GM19023 (cell line): Measurements from ENCODE around the gene TMEM108.

ENCODE experiments used
- ATAC-seq: cut with Tn5 transposase; IDR thresholded peaks from one replicate; pipeline ENCODE4 v1.9.1; 2021; ENCODE audit warnings: mild to moderate bottlenecking, moderate library complexity; ENCODE audit not compliant: unreplicated experiment

Gene TMEM108

DNA sequence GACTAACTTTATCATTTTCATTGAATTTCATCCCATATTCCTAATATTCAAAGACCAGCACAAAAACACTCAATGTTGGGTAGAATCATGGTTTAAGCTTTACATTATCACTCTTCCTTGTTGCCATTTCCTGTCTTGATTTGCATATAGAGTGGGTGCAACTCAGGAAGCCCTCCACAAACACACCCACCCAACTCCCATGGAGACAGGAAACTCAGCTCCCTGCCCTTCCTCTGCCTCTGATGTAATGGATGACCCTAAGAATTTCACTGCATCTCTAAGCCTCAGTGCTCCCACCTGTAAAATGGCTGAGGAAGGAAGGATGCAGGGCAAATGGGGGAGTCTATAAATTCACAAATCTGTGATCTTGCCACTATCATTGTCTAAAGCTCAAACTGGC, 263.5 kb downstream of the TMEM108 start:
- no peak for ATAC-seq

DNA sequence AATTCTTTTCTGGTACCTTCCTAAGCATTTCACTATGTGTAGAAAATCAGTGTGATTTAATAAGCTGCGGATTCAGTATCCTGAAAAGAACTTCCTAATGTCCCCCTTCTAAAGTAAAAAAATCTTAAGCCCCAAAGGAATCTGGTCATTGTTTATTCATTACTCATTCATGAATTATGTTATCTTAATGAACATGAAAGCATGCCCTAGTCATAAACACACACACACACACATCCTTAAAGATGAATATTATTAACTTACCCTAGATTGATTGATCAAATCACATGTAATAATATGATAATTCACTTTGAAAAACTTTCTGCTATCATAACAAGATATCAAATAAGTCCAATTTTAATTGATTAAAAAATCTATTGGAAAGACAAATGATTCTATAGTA, 265.2 kb downstream of the TMEM108 start:
- no peak for ATAC-seq

DNA sequence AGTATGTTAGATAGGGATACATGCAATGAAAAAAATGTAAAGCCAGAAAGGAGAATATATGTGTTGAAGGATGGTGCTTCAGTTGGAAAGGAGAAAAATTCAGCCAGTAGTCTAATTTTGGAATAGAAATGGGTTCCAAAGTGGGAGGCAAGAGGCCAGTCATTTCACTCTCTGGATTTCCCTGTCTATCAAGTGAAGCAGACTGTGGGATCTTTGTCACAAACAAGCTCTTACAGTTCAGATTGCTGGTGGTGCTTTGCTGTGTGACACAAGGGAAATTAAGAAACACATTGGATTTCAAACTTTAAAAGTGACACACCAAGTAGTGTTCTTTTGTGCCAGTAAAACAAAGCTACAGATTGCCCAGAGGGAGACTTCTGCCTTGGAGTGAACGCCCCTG, 279.7 kb downstream of the TMEM108 start:
- no peak for ATAC-seq

DNA sequence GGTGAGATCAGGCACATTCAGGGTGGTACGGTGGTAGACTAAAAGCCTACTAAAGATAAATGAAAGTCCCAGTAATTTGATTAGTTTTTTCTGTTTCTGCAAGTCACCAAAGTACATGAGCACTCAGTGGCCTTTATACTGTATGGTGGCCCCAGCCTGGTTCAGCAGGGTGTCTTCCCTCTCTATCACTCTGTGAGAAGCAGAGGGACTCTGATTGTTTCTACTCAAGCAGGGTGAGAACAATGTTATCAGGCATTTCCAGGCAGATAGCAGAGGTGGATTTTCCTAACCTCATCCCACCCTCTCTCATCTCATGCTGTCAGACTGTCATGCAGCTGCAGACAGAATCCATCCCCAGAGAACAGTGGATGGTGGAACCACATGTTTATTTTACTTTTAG, 290.2 kb downstream of the TMEM108 start:
- no peak for ATAC-seq

DNA sequence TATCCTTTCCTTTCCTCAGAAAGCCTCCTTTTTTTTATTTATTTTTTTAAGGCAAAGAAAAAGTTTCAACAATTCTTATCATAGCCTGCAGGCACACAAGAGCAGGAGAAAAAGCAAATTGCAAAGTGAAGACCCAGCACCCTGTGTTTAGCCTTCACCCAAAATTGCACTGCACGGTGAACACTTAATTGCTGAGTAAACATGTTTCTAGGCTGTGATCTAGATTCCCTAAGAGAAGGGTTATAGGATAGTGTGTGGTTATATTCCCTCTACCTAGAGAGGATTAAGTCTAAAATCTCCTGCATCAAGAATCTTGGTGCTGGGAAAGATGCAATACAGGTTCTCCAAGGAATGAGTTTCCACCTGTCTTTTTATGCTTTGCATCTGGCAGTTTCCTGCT, 291.4 kb downstream of the TMEM108 start:
- no peak for ATAC-seq

DNA sequence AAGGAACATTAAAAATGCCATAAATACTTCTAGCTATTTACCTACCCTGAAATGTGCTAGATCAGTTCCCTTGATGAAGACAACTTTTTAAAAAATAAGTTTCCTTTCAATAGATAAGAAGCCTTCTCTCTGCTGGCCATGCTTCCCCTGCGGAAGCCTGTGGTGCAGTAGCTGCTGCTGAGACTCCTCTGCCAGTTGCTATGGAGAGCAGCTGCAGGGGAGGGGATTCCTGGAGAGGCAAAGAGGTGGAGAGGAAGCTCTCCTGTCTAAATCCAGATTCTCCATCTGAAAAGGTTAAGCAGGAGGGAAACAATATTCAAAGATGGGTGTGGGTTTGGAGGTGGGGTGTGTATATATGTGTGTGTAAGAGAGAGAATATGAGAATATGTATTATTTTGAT, 291.9 kb downstream of the TMEM108 start:
- ATAC-seq, result no peak

DNA sequence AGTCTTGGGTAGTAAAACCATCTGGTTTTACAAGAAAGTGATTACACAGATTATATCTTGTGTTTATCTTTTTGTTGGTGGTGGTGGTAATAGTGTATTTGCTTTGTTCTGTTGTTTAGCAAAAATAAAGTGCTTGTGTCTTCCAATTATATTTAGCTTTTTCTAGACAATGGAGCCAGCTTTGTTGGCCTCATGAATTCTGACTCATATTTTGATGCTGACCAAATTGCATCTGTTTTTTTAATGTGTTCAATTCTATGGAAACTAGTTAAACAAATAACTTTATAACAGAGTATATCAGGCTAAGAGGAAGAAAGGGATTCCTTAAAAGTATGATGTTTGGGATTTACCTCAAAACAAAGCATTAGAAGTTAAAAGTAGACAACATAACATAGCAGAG, 292.3 kb downstream of the TMEM108 start:
- no peak for ATAC-seq

DNA sequence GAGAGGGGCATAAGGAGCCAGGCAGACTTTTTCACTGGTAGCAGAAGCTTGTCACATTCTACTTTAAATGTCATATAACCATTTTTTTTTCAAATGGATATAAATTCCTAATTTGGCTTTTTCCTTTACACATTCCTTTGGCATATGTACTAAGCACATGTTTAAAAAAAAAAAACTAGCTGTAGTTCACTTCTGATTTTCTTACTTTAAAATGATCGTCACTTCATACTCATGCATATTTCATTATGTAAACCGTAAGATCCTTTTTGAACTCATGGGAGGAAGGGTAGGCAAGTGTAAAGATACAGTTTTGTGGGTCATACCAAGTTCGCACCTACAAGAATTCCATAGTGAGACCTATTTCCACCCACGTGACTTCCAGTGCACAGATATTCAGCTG, 316.5 kb downstream of the TMEM108 start:
- no peak for ATAC-seq

DNA sequence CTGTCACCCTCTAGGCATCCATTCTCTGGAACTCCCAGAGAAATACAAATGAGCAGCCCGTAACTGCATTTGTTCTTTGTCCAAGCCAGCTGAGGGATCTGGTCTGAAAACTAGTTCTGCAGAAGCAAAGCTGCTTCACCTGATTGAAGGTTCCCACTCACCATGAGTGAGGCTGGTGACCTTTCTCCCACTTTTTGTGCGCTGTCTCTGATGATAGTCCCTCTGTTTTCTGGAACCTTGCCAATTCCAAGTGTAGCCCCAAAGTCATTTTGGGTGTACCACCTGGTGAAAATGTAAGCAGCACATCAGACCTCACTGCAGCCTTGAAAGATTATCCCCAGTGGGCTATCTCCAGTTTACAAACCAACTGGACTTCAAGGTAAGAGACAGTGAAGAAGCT, 322.3 kb downstream of the TMEM108 start:
- ATAC-seq, result no peak

DNA sequence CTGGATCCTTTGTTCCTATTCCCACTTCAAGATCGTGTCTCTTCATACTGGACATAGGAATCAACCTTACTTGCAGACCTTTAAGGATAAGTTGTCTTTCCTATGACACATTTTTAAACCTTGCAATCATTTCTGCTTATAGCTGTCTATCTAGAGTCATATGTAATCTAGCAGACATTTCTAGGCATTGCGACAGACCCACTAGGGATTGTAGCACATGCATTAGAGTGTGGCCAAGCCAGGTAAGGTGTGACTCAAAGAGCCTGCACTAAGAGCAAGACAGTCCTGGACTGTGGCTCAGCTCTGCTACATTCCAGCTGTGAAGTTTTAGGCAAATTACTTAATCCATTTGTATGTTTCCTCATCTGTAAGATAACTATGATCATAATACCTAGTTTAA, 322.8 kb downstream of the TMEM108 start:
- no peak for ATAC-seq

DNA sequence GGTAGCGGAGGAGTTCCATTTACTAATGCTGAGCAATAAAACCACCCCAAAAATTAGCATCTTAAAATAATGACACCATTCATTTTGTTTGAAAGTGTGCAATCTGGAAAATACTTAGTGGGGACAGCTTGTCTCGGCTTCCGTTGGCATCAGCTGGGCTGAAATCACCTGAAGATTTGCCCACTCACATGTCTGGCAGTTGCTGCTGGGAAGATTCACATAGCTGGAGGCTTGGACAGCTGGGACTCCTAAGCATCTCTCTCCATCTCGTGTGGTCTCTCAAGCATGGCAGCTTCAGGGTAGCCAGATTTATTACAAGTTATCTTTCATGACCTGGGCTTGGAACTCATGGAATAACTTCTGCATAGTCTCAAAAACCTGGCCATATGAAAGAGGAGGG, 323.2 kb downstream of the TMEM108 start:
- ATAC-seq, result no peak

DNA sequence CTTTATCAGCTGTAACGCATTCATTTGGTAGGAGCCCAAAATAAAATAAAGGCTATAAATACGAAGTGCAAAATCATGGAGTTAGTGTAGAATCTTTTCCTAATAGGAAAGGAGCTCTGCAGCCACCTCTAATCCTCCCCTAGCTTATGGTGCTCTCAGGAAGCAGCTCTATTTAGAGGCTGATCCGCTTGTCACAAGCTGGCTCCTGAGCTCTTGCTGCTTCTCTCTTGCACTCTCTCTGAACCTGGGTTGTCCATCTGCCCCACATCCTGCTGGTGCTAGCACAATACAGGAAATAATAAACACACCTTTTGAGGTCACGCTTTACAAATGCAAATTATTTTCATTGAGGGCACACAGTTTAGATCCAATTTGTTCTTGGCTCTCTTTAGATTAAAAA, 324.3 kb downstream of the TMEM108 start:
- no peak for ATAC-seq

DNA sequence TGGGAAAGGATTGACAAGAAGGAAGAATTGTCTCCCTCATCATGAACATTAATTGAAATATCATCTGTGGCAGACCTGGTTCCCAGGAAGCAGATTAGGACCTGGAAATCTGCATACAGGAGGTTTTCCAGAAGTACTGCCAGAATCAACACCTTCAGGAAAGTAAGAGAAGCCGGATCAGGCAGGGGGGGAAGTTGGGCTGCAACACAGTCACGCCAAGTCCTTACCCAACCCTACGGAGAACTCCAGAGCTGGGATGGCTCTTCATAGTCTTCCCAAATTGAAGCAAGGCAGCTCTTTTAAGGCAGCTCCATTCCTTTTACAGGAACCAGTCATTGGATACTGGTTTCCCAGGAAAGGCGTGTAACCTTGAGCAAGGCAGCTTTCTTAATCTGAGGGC, 326.5 kb downstream of the TMEM108 start:
- no peak for ATAC-seq

DNA sequence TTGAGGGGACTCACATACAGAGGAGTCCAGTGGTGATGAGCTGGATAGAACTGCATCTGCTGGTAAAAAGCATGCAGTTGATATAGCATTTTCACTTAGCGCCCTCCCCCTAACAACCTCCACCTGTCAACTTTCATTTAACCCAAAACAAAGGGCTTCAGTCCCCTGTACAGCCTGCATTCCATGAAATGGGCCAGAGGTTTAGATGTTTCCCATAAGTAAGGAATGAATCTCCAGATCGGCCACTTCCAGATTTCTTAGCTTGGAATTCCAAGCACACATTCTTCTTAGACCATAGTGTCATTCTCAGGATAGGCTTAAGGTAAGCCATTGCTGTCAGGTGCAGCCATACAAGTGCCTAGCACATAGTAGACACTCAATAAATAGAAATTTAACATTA, 328.7 kb downstream of the TMEM108 start:
- no peak for ATAC-seq

DNA sequence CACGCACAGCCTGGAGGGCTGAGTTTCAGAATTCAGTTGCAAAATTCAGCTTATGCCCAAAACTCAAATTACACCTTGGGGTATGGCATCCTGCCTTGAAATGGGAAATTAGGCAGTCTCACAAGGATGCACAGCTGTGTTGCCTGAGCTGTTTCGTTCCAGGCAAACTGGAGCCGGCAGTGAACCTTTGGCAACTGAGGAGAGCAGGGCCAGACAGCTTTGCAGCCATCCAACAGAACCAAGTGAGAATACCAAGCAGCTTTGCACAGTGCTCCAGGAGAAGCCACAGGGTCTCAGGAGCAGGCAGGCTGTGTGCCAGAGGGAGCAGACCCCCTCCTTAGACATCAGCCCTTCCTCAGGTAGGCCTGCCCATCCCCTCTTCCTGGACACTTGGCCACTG, 329.2 kb downstream of the TMEM108 start:
- ATAC-seq, result no peak

DNA sequence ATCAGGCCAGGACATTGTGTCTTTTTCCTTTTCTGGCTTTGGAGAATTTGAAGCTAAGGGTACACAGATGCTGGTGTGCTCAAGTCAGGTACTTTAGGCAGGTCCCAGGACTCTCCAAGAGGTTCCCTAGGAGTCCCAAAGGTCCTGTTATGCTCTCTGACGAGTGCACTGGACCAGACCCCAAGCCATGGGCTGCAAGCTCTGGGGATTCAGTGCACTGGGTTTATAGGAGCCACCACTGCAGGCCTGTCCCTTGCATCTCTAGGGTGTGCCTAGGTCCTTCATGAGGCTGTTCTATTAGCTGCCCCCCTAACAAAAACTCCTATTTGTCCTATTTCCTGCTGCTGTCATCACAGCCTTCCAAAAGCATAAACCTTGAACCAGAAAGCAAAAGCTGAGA, 329.8 kb downstream of the TMEM108 start:
- ATAC-seq, result no peak

DNA sequence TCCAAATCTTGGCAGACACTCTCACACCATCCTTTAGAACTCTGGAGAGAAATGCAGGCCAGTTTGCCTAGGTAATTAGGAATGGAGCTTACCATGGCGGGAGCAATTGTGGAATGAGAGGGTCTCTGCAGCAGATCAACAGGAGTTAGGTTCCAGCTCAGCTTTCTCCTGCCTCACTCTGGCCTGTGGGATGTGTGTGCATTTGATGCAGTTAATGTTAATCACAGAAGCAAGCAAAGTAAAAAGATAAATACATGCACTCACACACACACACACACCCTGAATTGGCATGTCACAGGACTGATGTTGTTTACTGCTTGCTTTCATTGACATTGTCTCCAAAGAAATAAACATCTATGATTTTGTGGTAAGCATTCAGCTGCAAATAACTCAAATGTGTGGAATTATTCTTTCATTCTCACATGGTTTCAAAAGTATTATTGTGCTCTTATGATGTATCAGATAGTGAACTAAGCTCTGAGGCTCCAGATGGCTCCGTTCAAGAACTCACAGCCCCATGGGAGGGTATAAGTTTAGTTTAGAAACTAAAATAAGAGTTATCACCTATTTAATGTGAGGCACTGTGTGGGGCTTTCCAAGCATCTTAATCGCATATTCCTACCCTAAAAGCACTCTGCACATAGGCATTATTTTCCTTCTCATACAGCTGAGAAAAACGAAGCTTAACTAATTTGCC, 330.3 kb downstream of the TMEM108 start:
- ATAC-seq, result no peak

DNA sequence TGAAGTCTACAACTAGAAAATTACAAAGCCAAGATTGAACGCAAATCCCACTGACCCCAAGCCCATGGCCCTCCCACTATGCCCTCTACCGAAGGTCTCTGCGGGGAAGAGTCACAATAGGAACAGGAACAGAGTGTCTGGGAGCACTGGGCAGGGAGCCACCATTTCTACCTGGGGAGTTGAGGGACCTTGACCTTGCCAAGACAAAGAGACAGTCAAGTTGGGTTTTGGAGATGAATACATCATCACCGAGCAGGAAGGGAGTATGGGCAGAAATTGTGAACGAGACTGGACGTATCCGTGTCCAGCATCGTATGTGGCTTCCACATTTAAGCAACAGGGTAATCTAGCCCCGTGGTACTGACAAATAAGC, 330.9 kb downstream of the TMEM108 start:
- no peak for ATAC-seq

DNA sequence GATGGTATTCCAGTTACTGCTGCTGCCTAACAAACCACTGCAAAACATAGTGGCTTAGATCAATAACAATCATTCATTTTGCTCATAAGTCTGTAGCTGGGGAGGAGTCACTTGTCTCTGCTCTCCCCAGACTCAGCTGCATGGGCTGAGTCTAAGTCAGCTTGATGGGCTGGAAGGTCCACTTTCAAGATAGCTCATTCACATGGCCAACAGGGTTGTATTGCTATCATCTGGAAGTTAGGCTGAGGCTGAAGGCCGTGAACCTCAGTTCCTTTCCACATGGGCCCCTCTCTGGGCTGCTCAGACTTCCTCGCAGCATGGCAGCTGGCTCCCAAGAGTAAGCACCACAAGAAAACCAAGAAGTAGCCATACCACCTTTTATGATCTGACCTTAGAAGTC, 333.0 kb downstream of the TMEM108 start:
- ATAC-seq, result no peak

DNA sequence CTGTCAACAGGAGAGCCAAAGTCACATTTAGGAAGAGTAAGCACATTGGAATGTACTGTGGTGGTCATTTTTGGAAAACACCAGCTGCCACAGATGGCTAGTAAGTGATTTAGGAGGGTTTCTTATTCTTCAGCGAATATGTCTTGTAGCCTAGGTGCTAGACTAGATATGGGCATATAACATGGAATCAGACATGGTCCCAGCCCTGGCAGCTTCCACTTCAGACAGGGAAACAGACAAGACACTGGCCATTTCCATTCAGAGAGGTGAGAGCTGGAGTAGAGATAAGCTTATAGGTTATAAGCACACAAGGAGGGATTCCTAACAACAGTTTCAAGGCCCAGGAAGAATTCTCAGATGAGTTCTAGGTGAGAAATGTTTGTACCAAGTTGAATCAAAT, 333.5 kb downstream of the TMEM108 start:
- ATAC-seq, result no peak

DNA sequence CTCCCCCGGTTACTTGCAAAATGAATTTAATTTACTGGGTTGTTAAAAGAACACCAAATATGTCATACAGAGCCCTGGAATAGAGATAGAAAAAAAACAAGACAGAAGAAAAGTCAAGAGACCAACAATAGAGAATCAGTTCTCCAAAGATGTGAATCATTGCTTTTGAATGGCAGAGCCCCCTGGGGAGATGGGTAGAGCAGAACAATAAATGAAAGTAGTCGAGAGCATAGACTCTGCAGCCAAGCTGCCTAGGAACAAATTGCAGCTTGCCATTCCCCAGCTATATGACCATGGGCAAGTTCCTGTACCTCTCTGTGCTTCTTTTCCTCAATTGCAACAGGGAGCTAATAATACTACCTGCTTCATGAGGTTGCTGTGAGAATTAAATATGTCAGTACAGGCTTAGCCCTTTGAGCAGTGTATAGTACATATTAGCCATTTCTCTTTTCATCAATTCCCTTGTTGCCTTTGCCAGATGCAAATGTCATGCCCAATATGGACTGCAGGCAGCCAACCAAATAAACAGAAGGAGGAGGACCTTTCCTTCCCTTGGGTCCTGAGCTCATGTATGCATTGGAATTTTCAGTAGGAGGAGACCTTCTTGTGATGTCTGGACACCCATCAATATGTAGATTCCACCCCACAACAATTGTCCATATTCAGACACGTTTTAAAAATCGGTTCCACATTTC, 336.7 kb downstream of the TMEM108 start:
- ATAC-seq, result no peak

DNA sequence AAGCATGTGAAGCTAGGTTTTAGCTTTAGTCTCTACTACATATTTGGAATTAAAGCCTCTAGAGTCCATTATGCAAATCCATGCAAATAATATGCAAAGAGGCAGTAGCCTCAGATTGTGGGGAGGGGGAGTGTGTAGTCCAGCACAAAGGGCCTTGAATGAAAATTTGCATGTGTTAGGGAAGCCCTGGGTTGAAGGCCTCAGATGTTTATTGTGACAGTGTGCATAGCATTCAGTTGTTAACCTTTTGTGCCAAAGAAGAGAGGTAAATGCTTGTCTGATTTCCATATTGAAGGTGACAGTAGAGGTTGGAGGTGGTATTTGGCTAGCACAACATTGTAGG, 337.2 kb downstream of the TMEM108 start:
- no peak for ATAC-seq

DNA sequence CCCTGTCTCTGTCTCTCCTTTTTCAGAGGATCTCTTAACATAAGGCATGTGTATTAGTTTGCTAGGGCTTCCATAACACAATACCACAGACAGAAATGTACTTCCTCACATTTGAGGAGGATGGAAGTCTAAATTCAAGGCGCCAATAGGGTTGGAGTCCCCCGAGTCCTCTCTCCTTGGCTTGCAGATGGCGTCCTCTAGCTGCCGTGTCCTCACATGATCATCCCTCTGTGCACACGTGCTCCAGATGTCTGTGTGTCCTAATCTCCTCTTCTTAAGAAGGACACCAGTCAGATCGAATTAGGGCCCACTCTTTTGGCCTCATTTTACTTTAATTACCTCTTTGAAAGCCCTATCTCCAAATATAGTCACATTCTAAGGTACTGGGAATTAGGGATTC, 338.6 kb downstream of the TMEM108 start:
- no peak for ATAC-seq
